ENCODE measurements around the gene SMURF1. TPM values are rescaled to one million over a fixed set of nuclear protein-coding genes. Genes with fewer than 3 reads are reported as not detected.

SMURF1 gene
- total RNA-seq, 1 experiment from 2014 or later, result 42.5 TPM

- no peak for DNase-seq (ENCODE audit: low read depth)
Measured at GRCh38 chr7:99029466-99030435, 114.2 kb downstream of the SMURF1 start.

GRCh38 chr7:99028261-99028973 is 115.5 kb downstream of the SMURF1 start:
- no peak for DNase-seq (ENCODE audit: low read depth)

DNA sequence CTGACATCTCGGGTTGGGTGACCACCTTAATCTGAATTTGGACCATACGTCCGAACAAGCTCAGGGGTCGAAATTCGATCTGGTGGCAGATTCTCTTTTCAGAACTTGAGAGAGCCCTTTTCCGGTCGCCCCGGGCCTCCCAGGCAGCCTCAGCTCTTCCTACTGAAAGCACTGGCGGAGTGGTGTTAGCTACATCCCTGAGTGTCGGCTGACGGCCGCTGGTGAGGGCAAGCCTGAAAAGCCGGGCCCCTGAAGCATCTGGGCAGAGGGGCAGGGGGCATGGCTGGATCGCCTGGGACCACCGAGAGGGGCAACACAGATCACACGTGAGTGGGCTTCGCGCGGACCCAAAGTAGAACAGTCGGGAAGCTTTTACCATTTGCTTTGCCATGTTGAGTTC is 116.1 kb downstream of the SMURF1 start:
- DNase-seq (ENCODE audit: low read depth), result no peak

GRCh38 chr7:99027241-99027640 is 116.7 kb downstream of the SMURF1 start:
- DNase-seq (ENCODE audit: low read depth), result no peak

DNA sequence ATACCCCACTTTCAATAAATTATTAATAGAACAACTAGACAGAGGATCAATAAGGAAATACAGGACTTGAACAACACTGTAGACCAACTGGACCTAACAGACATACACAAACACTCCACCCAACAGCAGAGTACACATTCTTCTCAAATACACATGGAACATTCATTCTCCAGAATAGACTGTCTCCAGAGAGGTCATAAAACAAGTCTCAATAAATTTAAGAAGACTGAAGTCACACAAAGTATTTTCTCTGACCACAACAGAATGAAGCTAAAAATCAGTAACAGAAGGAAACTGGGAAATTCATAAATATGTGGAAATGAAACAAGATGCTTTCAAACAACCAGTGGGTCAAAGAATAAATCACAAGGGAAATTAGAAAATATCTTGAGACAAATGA is 119.8 kb downstream of the SMURF1 start:
- DNase-seq (ENCODE audit: low read depth), result no peak

DNA sequence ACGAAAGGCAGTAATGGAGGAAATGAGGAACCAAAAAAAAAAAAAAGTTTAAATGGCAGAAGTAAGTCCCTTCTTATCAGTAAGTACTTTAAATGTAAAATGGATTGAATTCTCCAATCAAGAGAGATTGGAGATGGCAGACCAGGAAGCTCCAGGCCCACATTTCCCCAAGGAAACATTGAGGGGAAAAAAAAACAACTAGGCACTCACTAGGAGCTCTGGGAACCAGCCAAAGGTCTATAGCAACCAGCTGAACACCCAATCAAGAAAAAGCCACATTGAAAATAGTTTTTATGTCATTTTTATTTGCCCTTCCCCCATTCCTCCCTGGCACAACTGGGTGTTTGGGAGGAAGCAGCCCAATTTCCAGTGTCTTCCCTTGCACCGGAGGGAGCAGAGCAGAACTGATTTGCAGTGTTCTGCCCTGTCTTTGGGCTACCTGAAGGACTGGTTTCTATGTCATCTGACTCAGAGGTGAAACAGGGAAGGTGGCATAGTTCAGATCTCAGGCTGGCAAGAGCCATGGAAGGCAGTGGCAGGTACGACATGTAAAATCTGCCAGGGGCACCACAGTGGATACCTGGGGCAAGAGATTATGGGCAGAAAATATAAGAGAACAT is 121.9 kb downstream of the SMURF1 start:
- no peak for DNase-seq (ENCODE audit: low read depth)

DNA sequence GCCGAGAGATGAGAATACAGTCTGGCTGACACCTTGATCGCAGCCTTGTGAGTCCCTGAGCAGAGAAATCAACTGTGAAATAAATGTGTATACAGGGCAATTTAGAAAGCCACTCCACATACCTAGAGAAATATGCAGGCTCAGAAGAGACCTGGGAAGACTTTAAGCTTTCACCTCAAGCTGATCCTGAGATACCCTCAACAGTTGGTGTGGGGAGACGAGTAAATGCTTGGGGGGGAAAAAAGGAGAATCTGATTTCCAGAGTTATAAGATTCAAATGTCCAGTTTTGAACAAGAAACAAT is 123.5 kb downstream of the SMURF1 start:
- no peak for DNase-seq (ENCODE audit: low read depth)

DNA sequence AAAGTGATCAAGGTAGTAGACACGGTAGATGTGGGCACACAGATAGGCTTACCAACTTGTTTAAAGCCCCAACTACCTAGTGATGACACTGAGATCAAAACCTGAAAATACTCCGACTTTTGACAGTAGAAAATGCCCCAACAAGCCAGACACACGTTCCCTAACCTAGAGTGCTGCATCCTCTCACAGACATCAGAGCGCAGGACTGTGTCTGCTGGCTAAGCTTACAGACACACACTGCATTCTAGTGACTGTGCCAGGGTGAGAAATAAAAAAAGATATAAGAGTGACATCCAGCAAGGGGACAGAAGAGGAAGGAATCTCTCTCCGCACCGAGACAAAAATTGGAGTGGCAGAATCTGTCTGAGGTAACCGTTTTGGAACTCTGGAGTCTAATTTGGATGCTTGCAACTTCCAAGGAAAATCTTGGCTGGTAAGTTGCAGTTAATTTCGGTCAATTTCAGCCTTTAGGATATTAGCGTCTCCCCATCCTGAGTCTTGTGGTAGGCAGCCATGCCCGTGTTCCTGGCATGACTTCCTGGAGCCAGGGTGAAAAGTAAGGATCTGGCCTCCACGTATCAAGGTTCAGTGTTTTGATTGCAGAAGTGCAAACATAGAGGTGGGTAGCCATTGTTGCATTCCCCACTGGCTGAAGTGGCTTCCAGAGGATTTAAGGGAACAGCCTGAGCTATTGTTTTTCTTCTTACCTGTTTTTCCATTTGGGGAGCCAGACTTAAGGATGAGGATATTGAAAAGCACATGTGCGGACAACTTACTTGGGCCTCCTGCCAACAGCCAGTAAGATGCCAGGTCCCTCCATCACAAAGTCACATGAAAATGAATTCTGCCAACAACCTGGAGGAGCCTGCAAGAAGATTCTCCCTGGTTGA is 124.1 kb downstream of the SMURF1 start:
- no peak for DNase-seq (ENCODE audit: low read depth)

DNA sequence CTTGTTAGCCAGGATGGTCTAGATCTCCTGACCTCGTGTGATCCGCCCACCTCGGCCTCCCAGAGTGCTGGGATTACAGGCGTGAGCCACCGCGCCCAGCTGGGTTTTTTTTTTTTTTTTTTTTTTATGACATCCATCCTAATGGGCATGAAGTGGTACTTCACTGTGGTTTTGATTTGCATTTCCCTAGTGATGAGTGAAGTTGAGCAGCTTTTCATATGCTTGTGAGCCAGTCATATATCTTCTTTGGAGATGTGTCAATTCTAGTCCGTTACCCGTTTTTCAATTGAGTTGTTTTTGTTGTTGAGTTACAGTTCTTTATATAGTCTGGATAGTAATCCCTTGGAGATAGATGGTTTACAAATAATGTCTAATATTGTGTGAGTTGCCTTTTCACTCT is 127.7 kb downstream of the SMURF1 start:
- no peak for DNase-seq (ENCODE audit: low read depth)

DNA sequence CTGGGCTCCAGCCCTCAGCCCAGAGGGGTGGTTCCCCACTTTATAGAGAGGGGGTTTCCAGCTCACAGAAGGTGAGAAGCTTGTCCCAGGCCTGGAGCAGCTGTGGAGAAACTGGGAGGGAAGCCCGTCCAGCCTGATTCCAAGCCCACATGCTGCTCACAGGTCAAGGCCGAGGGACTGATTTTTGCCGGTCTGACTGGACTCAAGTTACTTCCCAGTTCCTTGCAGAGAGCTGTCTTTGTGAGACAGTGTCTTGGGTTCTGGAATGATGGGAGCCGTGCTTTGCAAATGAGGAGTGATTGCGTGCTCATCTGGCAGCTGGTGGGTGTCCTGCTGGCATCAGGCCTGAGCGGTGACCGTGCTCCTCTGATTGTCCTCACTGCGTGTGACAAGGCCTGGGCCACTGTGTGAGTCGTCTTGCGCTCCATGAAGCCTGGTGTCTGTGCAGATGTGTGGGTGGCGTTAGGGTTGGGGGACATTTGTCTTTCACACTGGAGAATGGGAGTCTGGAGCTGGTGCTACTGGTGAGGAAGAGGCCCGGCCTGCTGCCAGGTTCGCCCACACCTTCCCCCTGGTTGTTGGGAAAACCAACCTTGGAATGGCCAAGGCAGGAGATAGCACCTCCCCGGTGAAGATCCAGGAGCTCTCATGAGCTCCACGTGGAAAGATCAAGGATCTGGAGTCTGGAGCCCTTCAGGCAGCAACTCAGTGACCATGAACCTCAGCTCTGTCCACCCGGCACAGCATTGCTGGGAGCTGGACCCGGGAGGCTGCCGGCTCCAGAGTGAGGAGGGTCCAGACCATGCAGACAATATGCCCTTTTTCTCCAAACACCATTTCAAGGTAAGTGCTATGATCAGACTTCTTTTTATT is 129.6 kb downstream of the SMURF1 start:
- DNase-seq (ENCODE audit: low read depth), result no peak

DNA sequence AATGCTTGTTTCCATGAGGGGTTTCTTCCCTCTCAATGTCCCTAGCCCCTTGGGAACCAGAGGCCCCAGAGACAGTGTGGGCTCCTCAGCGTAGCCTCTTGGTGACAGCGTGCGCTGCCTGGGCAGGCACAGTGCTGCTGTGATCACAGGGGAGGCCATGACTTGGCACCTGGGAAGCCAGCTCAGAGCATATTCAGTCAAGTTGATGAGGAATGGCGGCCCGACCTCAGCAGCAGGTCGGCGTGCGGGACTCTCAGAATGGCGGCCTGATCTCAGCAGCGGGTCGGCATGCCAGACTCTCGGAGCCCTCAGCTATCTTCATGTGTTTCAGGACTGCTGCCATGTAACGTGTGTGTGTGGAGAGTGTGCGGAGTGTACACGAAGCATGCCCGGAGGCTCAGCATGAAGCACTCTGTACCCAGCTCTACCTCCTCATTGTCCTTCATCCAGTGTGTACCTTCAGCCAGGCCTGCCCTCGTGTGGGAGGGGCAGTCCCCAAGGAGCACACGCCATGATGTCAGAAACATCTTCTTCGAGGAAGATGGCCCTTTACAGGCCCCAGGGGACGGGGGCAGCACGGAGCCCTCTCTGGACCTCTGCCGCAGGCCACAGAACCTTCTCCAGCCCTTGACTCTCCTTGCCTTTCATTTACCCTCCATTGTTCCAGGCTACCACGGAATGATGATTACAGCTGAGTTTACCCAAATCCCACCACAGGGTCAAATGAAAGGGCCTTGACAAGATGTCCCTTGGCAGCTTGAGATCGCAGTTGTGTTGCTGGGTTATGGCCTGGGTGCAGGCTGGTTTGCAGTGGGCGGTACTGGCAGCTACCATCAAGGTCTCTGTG is 130.4 kb downstream of the SMURF1 start:
- DNase-seq (ENCODE audit: low read depth), result no peak

- DNase-seq (ENCODE audit: low read depth), result no peak
Measured at GRCh38 chr7:99012722-99013121, 131.2 kb downstream of the SMURF1 start.

GRCh38 chr7:99011706-99012404 is 132.1 kb downstream of the SMURF1 start:
- no peak for DNase-seq (ENCODE audit: low read depth)

DNA sequence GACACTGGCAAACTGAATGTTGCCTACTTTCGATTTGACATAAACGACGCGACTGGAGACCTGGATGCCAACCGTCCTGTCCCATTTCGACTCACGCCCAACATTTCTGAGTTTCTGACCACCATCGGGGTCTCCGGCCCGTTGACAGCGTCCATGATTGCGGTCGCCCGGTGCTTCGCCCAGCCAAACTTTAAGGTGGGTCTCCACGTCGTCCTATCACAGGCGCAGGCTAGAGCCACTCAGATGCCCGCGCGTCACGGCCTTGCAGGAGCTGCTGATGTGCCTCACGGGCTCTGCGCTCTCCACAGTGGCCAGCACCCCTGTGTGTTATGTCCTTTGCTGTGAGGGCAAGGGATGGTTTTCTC is 132.6 kb downstream of the SMURF1 start:
- no peak for DNase-seq (ENCODE audit: low read depth)

GRCh38 chr7:99010281-99010680 is 133.6 kb downstream of the SMURF1 start:
- no peak for DNase-seq (ENCODE audit: low read depth)

GRCh38 chr7:99008921-99009530 is 134.9 kb downstream of the SMURF1 start:
- no peak for DNase-seq (ENCODE audit: low read depth)

- no peak for DNase-seq (ENCODE audit: low read depth)
Measured at GRCh38 chr7:99008181-99008631, 135.7 kb downstream of the SMURF1 start.

GRCh38 chr7:99006739-99007424 is 137.0 kb downstream of the SMURF1 start:
- no peak for DNase-seq (ENCODE audit: low read depth)
